ENCODE measurements around the gene PDLIM7.

DNA sequence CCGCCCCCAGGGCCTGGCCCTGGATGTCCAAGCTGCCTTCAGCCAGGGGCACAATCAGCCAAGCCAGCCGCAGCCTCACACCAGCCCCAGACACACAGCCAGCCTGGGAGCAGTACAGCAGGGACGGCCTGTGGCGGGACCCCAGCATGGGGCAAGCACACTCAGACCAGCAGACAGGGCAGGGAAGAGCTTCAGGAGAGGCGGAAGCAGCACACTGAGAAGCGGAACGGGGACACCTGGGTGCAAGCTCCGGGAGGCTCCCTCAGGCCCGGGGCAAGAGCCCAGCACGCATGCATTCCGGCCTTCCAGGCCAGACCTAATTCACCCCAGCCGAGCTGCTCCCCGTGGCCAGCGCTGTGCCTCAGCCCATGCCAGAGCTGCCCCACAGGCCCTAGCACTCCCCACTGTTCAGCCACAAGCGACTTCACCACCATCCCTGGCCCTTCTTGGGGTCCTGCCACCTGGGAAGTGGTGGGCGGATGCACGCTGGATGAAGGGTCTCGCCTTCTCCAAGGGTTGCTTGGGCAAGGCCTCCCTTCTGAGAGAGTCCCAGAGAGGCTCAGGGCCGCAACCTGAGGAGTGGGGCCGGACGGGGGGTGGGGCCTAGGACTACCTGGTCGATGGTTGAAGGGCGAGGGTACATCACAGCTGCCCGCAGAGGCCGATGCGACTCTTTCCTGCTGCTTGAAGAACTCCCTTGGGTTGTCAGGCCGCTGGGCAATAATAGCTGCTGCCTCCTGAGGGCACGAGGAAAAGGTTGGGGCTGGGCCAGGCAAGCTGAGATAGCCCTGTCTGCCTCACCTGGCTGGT is 37.4 kb downstream of the PDLIM7 start:
- TF ChIP-seq, protein P1, sequence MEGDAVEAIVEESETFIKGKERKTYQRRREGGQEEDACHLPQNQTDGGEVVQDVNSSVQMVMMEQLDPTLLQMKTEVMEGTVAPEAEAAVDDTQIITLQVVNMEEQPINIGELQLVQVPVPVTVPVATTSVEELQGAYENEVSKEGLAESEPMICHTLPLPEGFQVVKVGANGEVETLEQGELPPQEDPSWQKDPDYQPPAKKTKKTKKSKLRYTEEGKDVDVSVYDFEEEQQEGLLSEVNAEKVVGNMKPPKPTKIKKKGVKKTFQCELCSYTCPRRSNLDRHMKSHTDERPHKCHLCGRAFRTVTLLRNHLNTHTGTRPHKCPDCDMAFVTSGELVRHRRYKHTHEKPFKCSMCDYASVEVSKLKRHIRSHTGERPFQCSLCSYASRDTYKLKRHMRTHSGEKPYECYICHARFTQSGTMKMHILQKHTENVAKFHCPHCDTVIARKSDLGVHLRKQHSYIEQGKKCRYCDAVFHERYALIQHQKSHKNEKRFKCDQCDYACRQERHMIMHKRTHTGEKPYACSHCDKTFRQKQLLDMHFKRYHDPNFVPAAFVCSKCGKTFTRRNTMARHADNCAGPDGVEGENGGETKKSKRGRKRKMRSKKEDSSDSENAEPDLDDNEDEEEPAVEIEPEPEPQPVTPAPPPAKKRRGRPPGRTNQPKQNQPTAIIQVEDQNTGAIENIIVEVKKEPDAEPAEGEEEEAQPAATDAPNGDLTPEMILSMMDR (IDR thresholded peaks at IDR 0.05; ENCODE audit: low read length), result no peak
- no peak for TF ChIP-seq EZH2 (optimal IDR thresholded peaks at IDR 0.05; ENCODE audit: low read depth, low read length)
- no peak for TF ChIP-seq EZH2phosphoT487 (IDR thresholded peaks at IDR 0.05; ENCODE audit: low read length)

Data from MM.1S (cell line).